GM13976 (cell line): ENCODE data around the gene TSKU.

Experiments
- DNase-seq: peaks from one replicate; pipeline ENCODE4 v3.0.0; 2012; ENCODE audit warnings: low spot score
- CTCF ChIP-seq: IDR thresholded peaks from 2 replicates; pipeline ENCODE4 v1.5.1; 2012; ENCODE audit warnings: borderline replicate concordance, mild to moderate bottlenecking; ENCODE audit not compliant: insufficient read depth; ENCODE audit errors: extremely low read depth, missing control alignments, control extremely low read depth
- in situ Hi-C: fragments of 300-500 bp; cut with MboI; formaldehyde crosslinking; loops from one replicate; pipeline ENCODE4 v1.12.0; 2022; ENCODE audit warnings: low sequenced_read_pairs, mixed read lengths, inconsistent platforms; ENCODE audit not compliant: unreplicated experiment

Gene TSKU

GRCh38 chr11:76769645-76770586, 13.2 kb upstream of the TSKU start:
- DNase-seq: no peak
- in situ Hi-C loops: no loop called here

DNA sequence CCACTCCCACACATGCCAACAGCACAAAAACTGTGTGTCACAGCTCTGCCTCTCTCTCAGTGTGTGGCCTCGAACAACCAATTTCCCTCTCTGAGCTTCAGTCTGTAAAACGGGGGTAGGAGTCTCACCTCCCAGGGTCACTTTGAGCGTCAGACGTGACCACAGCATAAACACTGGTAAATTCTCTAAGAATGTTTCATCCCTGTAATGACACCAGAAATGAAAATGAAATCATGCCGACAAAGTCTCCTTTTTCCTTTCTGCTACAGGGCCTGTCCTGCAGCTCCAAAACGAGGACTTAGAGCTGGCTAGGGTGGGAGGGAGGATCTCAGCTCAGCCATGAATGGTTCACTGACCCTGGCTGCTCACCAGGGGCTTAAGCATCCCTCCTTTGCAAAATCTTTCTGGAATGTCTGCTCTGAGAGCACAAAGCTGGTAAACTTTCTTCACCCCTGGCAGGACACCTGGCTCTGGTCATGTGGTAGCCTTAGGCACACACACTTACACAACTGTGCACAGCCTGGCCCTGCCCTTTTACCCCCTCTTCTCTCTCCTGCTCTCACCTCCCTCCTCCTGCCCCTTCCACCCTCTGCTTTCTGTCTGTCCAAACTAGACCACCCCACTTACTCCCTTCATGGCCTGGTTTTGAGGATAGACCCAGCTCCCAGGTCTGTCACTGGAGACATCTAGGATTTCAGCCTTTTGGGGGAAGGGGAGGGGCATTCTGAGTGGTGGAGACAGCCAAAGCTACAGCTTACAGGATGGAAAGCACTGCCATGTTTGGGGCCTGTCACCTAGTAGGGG, 12.3 kb upstream of the TSKU start:
- no peak for DNase-seq
- no peak for TF ChIP-seq CTCF
- in situ Hi-C loops: no loop called here

More at GRCh38 chr11:76769645-76770586, 13.2 kb upstream of the TSKU start:
- no peak for TF ChIP-seq CTCF

GRCh38 chr11:76771446-76772099, 11.6 kb upstream of the TSKU start:
- in situ Hi-C loops: no loop called here
- DNase-seq: no peak
- no peak for TF ChIP-seq CTCF

GRCh38 chr11:76772100-76772782, 10.9 kb upstream of the TSKU start:
- no peak for DNase-seq
- in situ Hi-C loops: no loop called here
- TF ChIP-seq CTCF: no peak

DNA sequence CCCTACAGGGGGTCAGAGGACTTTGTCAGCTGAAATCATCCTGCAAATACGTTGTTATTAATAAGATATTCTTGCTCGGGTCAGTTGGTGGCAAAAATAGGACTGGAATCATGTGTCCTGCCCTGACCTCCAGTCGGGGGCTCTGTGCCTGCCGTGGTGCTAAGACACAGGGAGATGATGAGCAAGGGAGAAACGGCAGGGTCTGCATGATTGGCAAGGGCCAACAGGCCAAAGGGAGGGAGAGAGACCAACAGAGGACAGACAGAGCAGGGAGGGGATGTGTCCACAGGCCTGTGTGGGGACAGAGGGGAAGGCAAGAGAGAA, 10.4 kb upstream of the TSKU start:
- no peak for DNase-seq
- in situ Hi-C loops: no loop called here
- TF ChIP-seq CTCF: no peak

DNA sequence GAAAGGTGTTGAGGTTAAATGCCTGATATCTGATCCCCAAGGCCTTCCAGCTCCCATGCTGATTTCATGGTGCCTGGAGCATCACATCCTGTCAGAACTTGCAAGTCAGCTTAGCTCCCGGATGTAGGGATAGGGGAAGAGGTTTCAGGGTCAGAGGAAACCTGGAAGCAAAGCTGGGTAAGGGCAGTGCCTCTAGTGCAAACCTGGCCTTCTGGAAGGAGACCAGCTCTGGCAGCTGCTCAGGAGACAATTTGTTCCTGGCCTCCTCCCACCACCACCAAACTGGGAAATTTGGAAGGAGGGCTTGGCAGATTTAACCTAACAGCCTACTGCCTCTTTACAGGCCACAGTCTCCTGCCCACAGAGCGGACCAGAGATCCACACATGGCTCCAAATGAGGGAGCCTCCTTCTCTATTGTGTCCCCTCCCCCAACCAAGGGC, 9.2 kb upstream of the TSKU start:
- in situ Hi-C loops: no loop called here
- no peak for TF ChIP-seq CTCF
- no peak for DNase-seq
